GM10847 (cell line): Measurements from ENCODE around the gene BLOC1S3.

Experiments used
- POLR2A ChIP-seq: IDR thresholded peaks from 2 replicates; pipeline ENCODE4 v1.6.1; 2011; ENCODE audit not compliant: insufficient read length; ENCODE audit errors: extremely low read depth

Gene BLOC1S3

DNA sequence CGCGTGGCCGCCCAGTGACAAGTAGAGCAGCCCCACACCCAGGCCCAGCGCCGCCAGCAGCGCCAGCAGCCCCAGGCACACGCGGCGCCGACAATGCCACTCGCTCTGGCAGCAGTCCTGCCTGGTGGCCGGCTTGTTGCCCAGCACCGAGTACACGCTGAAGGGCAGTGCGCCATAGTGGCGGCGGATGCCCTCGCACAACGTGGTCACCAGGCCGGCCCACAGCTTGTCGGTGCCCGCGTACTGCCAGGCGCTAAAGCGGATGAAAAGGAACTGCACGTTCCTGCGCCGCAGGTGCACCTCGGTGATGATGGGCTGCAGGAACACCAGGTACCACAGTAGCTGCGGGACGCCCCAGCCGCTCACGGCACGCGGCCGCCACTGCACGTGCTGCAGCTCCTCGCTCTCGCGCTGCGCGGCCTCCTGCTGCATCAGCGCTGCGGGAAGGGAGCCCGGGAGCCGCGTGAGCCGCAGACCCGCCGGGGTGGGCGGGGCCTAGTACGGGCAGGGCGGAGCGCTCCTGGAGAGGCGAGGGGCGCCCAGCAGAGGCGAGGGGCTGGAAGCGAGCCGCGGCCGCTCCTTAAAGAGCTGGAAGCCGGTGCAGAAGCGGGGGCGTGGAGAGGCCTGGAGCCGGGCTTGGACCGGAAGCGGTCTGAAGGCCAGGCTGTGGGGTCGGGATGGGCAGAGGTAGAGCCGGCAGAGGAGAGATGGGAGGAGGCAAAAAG, 25.1 kb upstream of the BLOC1S3 start:
- no peak for TF ChIP-seq POLR2A

DNA sequence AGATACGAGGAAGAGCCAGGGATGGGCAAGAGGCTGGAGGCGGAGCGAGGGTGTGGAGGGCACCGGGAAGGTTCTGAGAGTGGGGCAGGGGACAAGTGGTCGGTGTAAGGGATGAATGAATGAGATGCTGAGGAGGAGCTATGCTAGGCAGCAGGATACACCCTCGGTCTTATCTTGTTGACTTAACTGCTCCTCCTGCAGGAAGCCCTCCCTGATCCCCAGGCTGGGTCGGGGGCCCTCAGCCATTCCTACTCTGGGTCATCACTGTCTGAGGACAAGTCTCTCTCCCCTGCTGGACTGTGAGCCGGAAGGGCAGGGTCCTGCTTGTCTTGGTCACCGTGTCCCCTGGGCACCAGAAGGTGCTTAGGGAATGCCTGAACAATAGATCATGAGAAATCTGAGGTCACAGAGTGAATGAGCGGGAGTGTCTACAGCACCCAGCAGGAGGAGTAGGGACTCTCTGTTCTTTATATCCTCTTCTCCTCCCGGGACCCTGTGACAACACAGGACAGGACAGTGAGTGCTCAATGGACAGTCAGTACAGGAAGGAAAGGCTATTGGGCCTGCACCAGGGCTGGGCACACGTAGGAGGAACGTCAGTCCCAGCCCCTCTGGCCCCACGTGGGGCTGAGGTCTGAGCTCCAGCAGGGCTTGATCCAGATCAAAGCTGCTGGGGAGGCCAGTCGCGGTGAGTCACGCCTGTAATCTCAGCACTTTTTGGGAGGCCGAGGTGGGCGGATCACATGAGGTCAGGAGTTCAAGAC, 24.3 kb upstream of the BLOC1S3 start:
- no peak for TF ChIP-seq POLR2A

DNA sequence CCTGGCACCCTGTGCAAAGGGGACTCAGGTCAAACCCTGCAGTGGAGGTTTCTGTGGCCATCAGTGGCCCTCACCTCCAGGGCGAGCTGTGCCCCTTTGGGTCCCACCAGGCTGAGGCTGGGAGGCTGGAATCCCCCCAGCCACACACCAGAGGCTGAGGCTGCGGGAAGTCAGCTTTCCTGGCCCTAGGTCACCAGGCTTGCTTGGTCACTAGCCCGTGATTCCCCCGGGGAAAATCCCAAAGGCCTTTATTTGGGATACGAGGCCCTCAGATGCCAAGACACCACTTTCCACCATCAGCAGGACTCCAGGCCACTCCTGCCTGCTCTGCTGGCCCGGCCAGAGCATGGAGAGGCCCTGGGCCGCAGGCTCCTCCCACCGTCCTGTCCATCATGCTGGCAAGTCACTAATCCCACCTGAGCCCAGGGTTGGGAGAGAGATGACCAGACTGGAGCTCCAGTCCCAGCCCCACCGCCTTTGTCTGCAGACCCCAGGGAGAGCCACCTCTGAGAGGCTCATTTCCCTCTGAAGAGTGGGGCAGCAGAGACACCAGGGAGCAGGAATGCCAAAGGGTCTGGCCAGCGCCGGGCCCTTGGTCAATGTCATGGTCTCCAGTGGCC, 22.5 kb upstream of the BLOC1S3 start:
- no peak for TF ChIP-seq POLR2A

DNA sequence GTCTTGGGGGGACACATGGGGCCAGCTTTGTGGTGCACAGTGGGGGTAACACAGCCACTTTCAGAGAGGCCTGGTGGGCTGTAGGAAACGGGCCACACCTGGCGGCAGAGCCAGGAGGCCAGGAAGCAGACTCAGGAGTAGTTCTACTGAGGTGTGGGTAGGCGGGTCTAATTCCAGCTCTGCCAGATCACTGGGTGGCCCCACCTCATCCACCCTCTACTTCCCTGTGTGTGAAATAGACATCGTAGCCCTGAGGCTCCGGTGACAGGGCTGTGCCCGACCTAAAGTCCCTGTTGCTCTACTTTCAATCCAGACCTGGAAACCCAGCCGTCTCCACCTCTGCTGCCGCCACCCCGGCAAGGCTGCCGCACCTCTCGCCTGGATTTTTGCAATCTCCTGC, 21.8 kb upstream of the BLOC1S3 start:
- TF ChIP-seq POLR2A: no peak

DNA sequence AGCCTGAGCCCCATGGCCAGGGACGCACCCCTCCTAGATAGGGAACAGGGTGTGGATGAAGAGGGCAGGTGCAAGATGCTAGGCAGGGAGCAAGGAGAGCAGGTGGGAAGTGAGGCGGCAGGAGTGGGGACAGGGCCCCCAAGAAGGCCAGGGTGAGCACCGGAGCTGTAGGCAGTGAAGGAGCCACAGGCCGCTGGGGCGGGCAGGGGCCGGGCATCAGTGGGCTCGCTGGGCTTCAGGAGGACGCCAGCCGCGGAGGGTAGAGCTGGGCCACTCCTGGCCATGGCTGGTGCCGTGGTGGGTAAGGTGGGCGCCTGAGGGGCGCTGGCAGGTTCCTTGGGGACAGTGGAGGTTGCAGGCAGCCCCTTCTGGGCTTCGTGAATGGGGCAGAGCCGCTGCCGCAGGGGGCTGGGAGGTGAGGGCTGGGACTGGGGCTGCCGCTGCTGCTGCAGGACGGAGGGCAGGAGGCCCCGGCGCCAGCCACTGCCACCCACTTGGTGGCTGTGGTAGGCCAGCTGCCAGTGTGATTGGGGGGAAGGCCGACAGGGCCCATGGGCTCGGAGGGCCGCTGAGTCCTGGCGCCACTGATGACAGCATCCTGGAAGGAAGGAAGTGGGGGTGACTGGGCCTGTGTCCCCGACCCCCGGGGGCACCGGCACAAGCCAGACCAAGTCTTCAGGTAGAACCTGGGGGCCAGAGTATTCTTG, 19.9 kb upstream of the BLOC1S3 start:
- no peak for TF ChIP-seq POLR2A

DNA sequence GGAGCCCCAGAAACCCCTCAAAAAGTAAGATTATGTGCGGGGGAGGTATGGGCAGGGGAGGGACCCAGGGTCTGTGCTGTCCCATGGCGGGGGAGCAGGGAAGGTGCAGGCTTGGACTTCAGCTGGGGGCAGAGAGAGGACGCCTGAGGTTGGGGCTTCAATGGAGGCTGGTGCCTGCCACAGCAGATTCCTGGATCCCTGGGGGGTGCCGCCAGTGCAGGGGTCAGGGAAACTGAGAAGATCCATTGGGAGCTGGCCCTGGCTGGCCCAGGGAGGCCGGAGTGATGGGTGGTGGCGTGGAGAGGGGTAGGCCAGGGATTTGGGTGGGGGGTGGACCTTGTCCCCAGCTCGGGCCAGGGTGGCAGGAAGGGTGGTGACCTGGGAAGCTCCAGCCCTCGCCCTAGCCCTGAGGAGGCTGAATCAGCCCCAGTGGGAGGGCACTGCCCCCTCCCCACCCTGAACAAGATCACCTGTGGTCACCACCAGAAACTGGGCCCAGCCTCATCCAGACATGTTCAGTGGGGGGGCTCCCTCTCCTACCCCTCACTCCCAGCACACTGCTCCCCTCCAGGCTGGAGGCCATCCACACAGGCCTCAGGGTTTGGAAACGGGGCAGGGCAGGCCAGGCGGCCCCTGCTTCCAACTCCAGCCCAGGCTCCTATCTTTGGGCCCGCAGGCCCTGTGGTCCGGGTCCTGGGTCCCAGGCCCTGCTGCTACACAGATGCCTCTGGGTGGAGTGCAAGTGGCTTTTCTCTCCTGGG, 19.2 kb upstream of the BLOC1S3 start:
- no peak for TF ChIP-seq POLR2A

DNA sequence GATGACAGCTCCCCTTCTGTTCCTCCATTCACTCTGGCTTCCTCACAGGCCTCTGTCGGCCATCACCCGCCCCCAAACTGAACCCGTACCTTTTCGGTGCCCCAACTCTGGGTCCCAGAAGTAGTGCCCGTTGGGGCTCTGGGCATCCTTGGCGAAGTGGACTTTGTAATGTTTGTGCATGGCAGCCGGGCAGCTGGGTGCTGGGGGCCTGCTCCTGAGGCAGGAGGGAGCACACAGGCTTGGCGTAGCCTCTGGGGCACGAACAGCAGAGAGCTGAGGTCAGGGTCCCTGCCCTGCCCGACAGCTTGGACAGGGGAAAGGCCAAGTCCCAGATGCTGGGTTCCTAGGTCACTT, 18.6 kb upstream of the BLOC1S3 start:
- TF ChIP-seq POLR2A: no peak

DNA sequence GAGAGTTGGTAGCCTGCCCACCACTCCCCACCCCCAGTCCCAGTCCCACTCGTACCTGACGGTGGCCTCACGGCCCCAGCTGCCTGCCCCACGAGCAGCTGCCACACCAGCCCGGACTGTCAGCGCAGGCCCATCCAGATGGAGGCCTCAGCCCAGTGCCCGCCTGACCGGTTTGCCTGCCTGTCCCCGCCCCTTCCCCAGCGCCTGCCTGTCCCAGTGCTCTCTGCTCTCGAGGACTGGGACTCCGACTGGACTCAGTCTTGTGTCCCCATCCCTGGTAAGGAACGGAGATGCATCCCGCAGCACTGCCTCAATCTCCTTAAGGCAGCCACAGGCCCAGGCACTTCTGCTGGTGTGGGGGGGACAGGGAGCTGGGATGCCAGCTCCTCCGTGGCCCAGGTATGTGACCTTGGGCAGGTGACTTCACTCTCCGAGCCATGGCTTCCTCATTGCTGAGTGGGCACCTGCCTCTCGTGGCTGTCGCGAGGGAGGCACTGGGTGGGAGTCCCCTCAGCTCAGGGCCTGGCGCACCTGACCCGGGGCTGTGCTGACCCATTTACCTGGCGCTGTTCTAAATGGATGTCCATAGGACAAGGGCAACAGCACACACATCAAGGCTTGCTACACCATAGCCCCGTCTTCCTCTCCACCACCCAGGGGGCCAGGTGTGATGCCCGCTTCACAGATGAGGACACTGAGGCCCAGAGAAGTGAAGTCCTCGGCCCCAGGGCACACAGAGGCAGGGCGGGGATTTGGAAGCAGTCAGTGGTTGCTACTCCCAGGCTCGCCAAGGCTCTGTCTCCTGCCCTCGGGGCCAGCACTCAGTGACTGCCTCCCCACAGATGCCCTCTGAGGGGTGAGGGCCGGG, 17.5 kb upstream of the BLOC1S3 start, which contains the start of gene NKPD1:
NKPD1 (minus strand) TSS at position 113 of the 868 bp plus-strand sequence. CDS start 832 bp downstream, outside the sequence.
- no peak for TF ChIP-seq POLR2A

DNA sequence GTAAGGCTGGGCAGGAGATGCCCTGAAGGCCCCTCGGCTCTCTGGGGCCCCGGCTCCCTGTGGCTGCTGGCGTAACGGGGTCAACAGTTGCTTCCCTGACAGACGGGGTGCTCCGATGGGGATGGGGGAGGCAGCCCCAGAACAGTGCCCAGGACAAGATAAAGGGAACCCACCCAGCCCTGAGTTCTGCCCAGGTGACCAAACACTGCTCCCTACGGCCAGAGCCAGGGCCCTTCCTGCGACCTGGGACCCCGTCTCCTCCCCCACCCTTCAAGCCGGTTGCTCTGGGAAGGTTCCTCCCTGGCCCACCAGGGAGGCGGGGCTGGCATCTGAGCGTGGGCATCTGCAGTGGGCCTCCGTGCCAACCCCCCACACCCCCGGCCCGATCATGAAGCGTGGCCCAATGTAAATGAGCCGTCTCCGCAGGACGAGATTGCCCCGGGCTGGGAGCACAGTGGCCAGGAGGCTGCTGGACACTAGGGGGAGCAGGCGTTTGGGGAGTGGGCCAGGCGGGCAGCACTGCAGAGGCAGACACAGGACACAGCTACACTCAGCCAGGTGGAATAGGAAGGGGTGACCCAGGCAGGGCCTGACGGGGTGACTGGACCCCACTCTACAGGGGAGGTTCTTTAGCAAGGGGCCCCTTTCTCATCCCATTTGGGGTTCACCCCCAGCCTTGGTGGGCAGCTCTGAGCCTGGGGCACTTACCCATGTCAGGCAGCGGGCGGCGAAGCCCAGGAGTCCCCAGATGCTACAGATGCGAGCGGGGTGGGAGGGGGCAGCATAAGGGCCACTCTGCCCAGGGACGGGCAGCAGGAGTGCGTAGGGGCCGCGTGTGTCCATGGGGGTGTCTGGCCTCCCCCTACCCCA, 16.6 kb upstream of the BLOC1S3 start:
- TF ChIP-seq POLR2A: no peak

DNA sequence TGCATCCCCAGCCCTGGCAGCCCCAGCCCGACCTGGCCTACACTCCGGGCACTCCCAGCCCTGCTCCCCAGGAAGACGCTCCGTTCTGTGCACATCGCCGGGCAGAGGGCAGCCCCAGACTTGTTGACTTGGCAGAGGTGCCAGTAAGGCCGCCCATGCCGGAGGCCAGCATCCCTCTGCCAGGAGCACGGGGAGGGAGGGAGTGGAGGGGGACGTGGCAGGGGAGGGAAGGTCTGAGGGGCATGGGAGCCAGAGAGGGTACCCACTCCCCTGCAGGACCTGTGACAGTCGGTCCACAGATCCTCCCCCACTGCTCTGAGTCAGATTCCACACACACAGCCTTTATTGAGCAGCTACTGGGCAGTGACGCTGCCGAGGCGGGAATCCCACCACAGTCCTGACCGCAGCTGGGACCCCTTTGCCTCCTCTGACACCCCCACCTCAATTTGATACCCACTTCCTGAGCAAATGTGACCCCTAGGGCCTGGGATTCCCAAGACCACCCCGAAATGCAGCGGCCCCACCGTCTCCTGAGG, 15.9 kb upstream of the BLOC1S3 start:
- TF ChIP-seq POLR2A: no peak

DNA sequence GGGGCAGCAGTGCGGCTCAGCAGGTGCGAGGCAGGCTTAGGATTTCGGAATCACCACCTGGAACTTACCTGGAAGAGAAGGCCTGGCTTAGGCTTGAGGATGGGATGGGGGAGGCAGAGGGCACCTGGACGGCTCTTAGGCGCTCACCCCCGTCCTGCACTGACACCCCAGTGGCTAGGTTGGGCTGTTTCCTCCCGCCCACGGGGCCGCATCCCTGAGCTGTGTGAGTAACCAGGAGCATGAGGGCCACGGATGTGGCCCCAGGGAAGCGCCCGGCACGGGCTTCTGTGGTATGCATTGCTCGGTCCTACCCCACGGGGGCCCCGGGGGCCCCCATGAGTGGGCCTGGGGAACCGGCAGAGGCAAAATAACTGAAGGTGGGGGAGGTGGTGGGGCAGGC, 15.4 kb upstream of the BLOC1S3 start:
- no peak for TF ChIP-seq POLR2A

DNA sequence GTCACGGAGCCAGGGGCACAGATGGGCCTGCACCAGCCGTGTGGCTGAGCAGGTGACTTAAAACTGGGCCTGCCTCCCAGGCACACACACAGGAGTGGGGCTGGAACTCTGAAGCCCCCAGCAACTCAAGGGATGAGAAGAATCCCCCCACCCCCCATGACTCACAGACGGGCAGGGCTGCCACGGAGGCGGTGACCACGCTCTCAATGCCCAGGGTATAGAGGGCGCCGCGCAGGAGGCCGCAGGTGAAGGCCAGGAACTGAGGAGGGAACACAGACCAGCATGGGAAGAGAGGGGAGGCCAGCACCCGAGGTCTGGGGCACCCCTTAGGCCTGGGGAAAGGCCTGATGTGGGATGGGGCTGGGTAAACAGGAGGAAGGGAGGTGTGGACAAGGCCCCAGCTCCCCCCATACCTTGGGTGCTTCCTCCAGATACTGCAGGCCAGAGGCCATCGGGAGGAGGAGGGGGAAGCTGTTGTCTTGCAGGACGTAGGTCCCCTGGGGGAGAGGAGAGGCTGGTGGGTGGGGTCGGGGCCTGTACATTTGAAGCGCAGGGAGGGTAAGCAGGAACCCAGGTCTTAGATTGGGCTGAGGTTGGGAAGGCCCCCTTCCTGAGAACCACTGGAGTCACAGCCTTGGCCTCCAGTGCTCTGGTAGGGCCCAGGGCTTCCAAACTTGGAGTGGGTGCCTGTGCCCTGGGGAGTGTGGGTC, 14.7 kb upstream of the BLOC1S3 start:
- no peak for TF ChIP-seq POLR2A
